ENCODE data around the gene COL18A1.

Gene COL18A1

DNA sequence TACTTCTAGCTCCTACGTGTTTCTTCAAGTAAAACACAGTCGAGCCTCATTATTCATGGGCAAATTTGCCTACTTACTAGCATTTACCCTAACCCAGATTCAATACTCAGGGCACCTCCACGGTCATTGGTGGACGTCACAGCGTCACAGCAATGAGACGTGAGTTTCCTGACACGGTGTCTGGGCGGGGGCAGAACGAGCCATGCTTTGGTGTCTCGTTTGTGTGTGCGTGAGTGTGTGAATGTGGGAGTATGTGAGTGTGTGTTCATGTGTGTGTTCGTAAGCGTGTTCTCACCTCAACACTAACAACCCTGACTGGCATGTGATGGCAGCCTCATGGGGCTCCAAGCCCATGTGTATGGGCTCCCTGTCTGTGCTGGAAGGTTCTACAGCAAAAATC, 17.5 kb upstream of the COL18A1 start:
- WGBS (ENCODE audit: insufficient coverage), result 92% methylated on average over 5 of the region's 13 CpGs
- peaks cover 0 to 2% (median 0%) of the 10 kb centered on the region in 5 experiments for H3K9me3 ChIP-seq (ENCODE audit: control extremely low read depth in 1 of 5, control insufficient read depth in 4 of 5, insufficient read depth in 2 of 5, low read depth in 1 of 5, low read length in 4 of 5)
- DNase-seq, result no peak
- H3K36me3 ChIP-seq (ENCODE audit: control insufficient read depth in 4 of 4, insufficient read depth in 4 of 4, low read length in 3 of 4), result no peaks in the 10 kb centered on the region
- H3K27ac ChIP-seq (ENCODE audit: insufficient read depth in 1 of 2, low read depth in 1 of 2, low read length in 2 of 2, poor library complexity in 1 of 2, severe bottlenecking in 2 of 2), result no peak overlapping the region
- ChIA-PET POLR2A (no interaction called here), CTCF (interaction anchor here (1.3 to 1.6 kb wide), 2 partner anchors 15 to 53 kb away, joined by 3 to 4 read pairs; no protein-coding TSS in a partner anchor)
- no peaks in the 10 kb centered on the region for H3K4me1 ChIP-seq (ENCODE audit: control extremely low read depth in 1 of 4, control insufficient read depth in 4 of 4, insufficient read depth in 4 of 4, low read length in 3 of 4)
- no peak overlapping the region for H3K4me3 ChIP-seq (ENCODE audit: control insufficient read depth in 1 of 7, extremely low read depth in 1 of 7, insufficient read depth in 4 of 7, low read depth in 2 of 7, low read length in 6 of 7)
- peaks cover 0 to 54% (median 2%) of the 10 kb centered on the region in 5 experiments for H3K27me3 ChIP-seq (replicated peaks in 2 of 5; ENCODE audit: control insufficient read depth in 4 of 5, insufficient read depth in 5 of 5, low read length in 4 of 5)

DNA sequence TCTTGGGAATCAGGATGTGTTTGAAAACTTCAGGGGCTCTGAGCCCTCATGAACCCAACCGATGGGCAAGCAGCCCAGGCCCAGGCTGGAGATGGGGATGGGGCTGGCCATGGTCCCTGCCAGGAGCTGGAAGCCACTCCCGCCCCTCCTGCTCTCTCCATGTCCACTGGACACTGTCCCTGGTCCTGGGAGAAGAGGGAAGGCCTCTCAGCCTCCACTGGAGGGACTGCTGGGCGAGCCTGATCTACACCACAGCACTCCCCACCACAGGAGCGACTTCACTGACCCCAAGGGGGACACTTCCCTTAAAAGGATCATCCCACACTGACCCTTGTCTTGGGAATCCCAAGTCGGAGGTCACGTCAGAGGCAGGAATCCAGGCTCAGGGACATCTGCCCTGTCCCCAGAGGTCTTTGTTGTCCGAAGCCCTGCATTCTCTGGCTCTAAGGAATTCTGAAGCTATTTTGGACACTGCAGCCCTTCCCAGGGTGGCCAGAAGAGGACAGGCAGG, 16.9 kb upstream of the COL18A1 start:
- no peak overlapping the region for H3K4me3 ChIP-seq (ENCODE audit: control insufficient read depth in 1 of 7, extremely low read depth in 1 of 7, insufficient read depth in 4 of 7, low read depth in 2 of 7, low read length in 6 of 7)
- H3K9me3 ChIP-seq (ENCODE audit: control extremely low read depth in 1 of 5, control insufficient read depth in 4 of 5, insufficient read depth in 2 of 5, low read depth in 1 of 5, low read length in 4 of 5), result no peaks in the 10 kb centered on the region
- no peaks in the 10 kb centered on the region for H3K4me1 ChIP-seq (ENCODE audit: control extremely low read depth in 1 of 4, control insufficient read depth in 4 of 4, insufficient read depth in 4 of 4, low read length in 3 of 4)
- CTCF ChIA-PET, result no interaction called here
- no peak overlapping the region for H3K27ac ChIP-seq (ENCODE audit: insufficient read depth in 1 of 2, low read depth in 1 of 2, low read length in 2 of 2, poor library complexity in 1 of 2, severe bottlenecking in 2 of 2)
- H3K27me3 ChIP-seq (replicated peaks in 2 of 5; ENCODE audit: control insufficient read depth in 4 of 5, insufficient read depth in 5 of 5, low read length in 4 of 5), result peaks cover 0 to 48% (median 2%) of the 10 kb centered on the region in 5 experiments
- no peaks in the 10 kb centered on the region for H3K36me3 ChIP-seq (ENCODE audit: control insufficient read depth in 4 of 4, insufficient read depth in 4 of 4, low read length in 3 of 4)
- 96% methylated on average over 4 of the region's 7 CpGs for WGBS (ENCODE audit: insufficient coverage)
- no peak for DNase-seq
- POLR2A ChIA-PET, result no interaction called here

DNA sequence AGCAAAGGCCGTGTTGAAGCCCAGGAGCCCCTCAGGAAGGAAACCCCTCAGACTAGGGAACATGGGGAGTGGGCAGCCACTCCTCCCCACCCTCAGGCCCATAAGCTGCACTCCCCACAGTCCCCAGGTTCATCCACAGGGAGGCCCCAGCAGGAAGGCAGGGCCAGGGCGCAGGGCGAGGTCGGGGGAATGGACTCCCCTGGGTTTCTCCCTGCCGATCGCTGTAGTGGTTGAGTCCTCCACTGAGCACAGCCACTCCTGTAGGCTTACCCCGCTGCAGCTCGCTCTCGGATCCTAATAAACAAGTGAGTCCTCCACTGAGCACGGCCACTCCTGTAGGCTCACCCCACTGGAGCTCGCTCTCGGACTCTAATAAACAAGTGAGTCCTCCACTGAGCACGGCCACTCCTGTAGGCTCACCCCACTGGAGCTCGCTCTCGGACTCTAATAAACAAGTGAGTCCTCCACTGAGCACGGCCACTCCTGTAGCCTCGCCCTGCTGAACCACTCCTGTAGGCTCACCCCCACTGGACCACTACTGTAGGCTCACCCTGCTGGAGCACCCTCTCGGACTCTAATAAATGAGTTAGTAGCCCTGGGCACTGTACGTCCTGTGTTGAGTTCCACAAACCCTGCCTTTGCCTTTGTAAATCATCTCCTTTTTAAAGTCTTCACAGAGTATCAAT, 16.2 kb upstream of the COL18A1 start:
- DNase-seq, result no peak
- H3K27me3 ChIP-seq (replicated peaks in 2 of 5; ENCODE audit: control insufficient read depth in 4 of 5, insufficient read depth in 5 of 5, low read length in 4 of 5), result peaks cover 0 to 41% (median 2%) of the 10 kb centered on the region in 5 experiments
- POLR2A ChIA-PET, result no interaction called here
- CTCF ChIA-PET, result no interaction called here
- H3K27ac ChIP-seq (ENCODE audit: insufficient read depth in 1 of 2, low read depth in 1 of 2, low read length in 2 of 2, poor library complexity in 1 of 2, severe bottlenecking in 2 of 2), result no peak overlapping the region
- H3K36me3 ChIP-seq (ENCODE audit: control insufficient read depth in 4 of 4, insufficient read depth in 4 of 4, low read length in 3 of 4), result no peaks in the 10 kb centered on the region
- H3K9me3 ChIP-seq (ENCODE audit: control extremely low read depth in 1 of 5, control insufficient read depth in 4 of 5, insufficient read depth in 2 of 5, low read depth in 1 of 5, low read length in 4 of 5), result no peaks in the 10 kb centered on the region
- WGBS (ENCODE audit: insufficient coverage), result 94% methylated on average over 17 of the region's 19 CpGs
- H3K4me1 ChIP-seq (ENCODE audit: control extremely low read depth in 1 of 4, control insufficient read depth in 4 of 4, insufficient read depth in 4 of 4, low read length in 3 of 4), result no peaks in the 10 kb centered on the region
- no peak overlapping the region for H3K4me3 ChIP-seq (ENCODE audit: control insufficient read depth in 1 of 7, extremely low read depth in 1 of 7, insufficient read depth in 4 of 7, low read depth in 2 of 7, low read length in 6 of 7)

DNA sequence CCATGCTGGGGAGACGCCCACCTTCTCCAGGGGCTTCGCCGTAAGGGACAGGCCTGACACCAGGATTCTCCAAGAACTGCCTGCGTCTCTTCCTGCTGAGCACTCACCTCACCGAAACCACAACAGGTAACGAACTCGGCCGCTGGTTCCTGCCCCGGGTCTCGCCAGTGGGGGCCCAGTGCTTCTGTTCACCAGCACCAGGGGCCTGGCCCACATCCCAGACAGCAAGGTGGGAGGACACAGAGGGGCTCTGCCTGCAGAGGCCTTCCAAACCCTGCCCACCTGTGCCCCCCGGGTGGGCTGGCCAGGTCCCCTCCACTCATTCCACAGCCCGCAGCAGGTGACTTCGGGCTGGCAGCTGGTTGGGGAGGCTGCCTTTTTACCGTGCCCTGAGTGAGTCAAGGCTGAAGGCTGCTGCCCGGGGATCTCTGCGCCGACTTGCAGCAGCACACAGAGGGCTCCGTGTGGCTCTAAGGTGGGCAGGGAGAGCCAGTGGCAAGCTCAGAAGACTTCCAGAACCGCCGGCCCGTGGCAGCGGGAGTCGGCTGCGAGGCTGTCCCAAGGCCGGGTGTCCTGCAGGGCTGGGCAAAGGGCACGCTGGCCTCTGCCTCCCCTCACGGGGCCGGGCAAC, 14.7 kb upstream of the COL18A1 start:
- WGBS (ENCODE audit: insufficient coverage), result 85% methylated on average over 17 of the region's 28 CpGs
- Histone ChIP-seq H3K4me1 (ENCODE audit: control extremely low read depth in 1 of 4, control insufficient read depth in 4 of 4, insufficient read depth in 4 of 4, low read length in 3 of 4) (no peaks in the 10 kb centered on the region), H3K36me3 (ENCODE audit: control insufficient read depth in 4 of 4, insufficient read depth in 4 of 4, low read length in 3 of 4) (no peaks in the 10 kb centered on the region), H3K4me3 (ENCODE audit: control insufficient read depth in 1 of 7, extremely low read depth in 1 of 7, insufficient read depth in 4 of 7, low read depth in 2 of 7, low read length in 6 of 7) (no peak overlapping the region), H3K27ac (ENCODE audit: insufficient read depth in 1 of 2, low read depth in 1 of 2, low read length in 2 of 2, poor library complexity in 1 of 2, severe bottlenecking in 2 of 2) (no peak overlapping the region), H3K9me3 (ENCODE audit: control extremely low read depth in 1 of 5, control insufficient read depth in 4 of 5, insufficient read depth in 2 of 5, low read depth in 1 of 5, low read length in 4 of 5) (no peaks in the 10 kb centered on the region), H3K27me3 (replicated peaks in 2 of 5; ENCODE audit: control insufficient read depth in 4 of 5, insufficient read depth in 5 of 5, low read length in 4 of 5) (peaks cover 0 to 38% (median 4%) of the 10 kb centered on the region in 5 experiments)
- POLR2A ChIA-PET, result no interaction called here
- DNase-seq, result no peak
- CTCF ChIA-PET, result no interaction called here

DNA sequence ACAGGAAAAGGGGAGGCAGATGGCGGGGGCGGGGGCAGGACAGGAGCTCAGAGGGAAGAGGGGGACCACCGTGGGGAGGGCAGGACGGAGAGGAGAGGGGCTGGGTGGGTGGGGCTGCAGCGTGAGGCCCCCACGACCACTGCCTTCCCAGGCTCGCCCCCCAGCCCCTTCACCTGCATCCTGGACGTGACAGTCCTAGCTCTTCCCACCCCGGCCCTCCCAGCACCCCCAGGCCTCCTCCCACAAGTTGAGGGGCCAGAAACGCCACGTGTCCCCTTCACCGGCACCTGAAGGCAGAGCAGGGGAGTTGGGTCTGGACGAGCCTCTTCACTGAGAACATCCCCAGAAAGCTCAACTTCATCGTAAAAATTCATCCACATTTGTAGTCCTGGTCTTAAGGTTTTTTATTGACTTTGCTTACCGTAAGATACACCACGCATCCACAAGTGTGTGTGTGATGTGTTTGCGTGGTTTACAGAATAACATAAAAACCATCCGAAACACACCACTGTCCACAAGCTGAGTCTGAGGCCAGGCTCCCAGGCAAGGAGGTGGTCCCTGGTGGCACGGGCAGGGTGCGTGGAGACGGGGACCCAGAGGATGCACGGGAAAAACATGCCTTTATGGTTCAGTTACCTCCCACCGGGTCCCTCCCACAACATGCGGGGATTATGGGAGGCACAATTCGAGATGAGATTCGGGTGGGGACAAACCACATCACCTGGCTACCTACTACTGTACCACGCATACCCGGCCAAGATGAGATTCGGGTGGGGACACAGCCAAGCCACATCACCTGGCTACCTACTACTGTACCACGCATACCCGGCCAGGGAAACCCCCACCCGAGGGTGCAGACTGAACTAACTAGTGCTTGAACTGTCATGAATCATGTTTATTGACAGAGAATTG, 13.9 kb upstream of the COL18A1 start:
- H3K9me3 ChIP-seq (ENCODE audit: control extremely low read depth in 1 of 5, control insufficient read depth in 4 of 5, insufficient read depth in 2 of 5, low read depth in 1 of 5, low read length in 4 of 5), result no peaks in the 10 kb centered on the region
- H3K27ac ChIP-seq (ENCODE audit: insufficient read depth in 1 of 2, low read depth in 1 of 2, low read length in 2 of 2, poor library complexity in 1 of 2, severe bottlenecking in 2 of 2), result no peak overlapping the region
- H3K4me3 ChIP-seq (ENCODE audit: control insufficient read depth in 1 of 7, extremely low read depth in 1 of 7, insufficient read depth in 4 of 7, low read depth in 2 of 7, low read length in 6 of 7), result no peak overlapping the region
- CTCF ChIA-PET, result no interaction called here
- no peaks in the 10 kb centered on the region for H3K36me3 ChIP-seq (ENCODE audit: control insufficient read depth in 4 of 4, insufficient read depth in 4 of 4, low read length in 3 of 4)
- no peak for DNase-seq
- 95% methylated on average over 15 of the region's 32 CpGs for WGBS (ENCODE audit: insufficient coverage)
- H3K4me1 ChIP-seq (ENCODE audit: control extremely low read depth in 1 of 4, control insufficient read depth in 4 of 4, insufficient read depth in 4 of 4, low read length in 3 of 4), result no peaks in the 10 kb centered on the region
- POLR2A ChIA-PET, result no interaction called here
- H3K27me3 ChIP-seq (replicated peaks in 2 of 5; ENCODE audit: control insufficient read depth in 4 of 5, insufficient read depth in 5 of 5, low read length in 4 of 5), result peaks cover 0 to 34% (median 4%) of the 10 kb centered on the region in 5 experiments

DNA sequence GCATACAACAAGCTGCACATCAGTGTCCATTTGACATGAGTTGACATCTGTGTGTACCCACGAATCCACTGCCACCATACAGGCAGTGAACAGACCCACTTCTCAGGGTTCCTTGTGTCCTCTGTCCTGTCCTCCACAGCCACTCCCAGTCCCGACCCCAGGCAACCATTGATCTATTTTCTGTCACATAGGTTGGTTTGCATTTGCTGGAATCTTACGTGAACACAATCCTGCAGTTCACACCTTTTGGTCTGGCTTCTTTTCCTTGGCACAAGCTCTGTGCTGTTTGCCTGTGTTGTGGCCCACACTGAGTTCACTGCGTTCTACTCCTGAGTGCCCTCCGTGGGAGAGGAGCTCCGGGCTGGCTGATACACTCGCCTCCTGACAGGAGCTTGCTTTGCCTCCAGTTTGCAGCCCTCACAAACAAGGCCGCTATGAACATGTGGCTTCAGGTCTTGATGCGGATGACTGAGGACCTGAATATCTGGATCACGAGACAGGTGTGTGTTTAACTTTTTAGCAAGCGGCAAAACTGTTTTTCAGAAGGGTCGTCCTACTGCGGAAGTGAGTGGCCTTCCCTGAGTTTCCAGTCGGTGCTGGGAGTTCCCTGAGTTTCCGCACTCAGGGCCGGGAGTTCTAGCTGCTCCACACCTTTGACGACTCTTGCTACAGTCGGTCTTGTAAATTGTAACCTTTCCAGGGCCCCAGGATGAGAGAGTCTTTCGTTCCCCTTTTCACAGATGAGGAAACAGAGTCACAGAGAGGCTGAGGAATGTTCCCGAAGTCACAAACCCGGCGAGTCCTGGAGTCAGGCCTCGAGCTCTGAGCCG, 13.0 kb upstream of the COL18A1 start:
- Histone ChIP-seq H3K9me3 (ENCODE audit: control extremely low read depth in 1 of 5, control insufficient read depth in 4 of 5, insufficient read depth in 2 of 5, low read depth in 1 of 5, low read length in 4 of 5) (no peaks in the 10 kb centered on the region), H3K4me3 (ENCODE audit: control insufficient read depth in 1 of 7, extremely low read depth in 1 of 7, insufficient read depth in 4 of 7, low read depth in 2 of 7, low read length in 6 of 7) (no peak overlapping the region), H3K27ac (ENCODE audit: insufficient read depth in 1 of 2, low read depth in 1 of 2, low read length in 2 of 2, poor library complexity in 1 of 2, severe bottlenecking in 2 of 2) (no peak overlapping the region), H3K27me3 (replicated peaks in 2 of 5; ENCODE audit: control insufficient read depth in 4 of 5, insufficient read depth in 5 of 5, low read length in 4 of 5) (peaks cover 0 to 30% (median 8%) of the 10 kb centered on the region in 5 experiments), H3K36me3 (ENCODE audit: control insufficient read depth in 4 of 4, insufficient read depth in 4 of 4, low read length in 3 of 4) (no peaks in the 10 kb centered on the region), H3K4me1 (ENCODE audit: control extremely low read depth in 1 of 4, control insufficient read depth in 4 of 4, insufficient read depth in 4 of 4, low read length in 3 of 4) (no peaks in the 10 kb centered on the region)
- CTCF ChIA-PET, result interaction anchor here (1.2 kb wide), 1 partner anchor 254 kb away, joined by 3 read pairs; no protein-coding TSS in a partner anchor
- POLR2A ChIA-PET, result no interaction called here
- WGBS (ENCODE audit: insufficient coverage), result 93% methylated on average over 24 of the region's 24 CpGs
- no peak for DNase-seq

All from common myeloid progenitor, CD34-positive (primary cell).